ENCODE measurements around the gene ANTXRL. TPM values are rescaled to one million over a fixed set of nuclear protein-coding genes. Genes with fewer than 3 reads are reported as not detected.
"Not testable (repeated sequence)": the region's sequence is repeated elsewhere in the genome, so short reads cannot be mapped to it uniquely, and the experiment has no call there.

Gene ANTXRL
- total and polyA plus RNA-seq, 12 donors: 0.22 to 6.3 (median 0.49) TPM; not detected in 7

GRCh38 chr10:46292573-46293023 lies 5.8 kb downstream of the ANTXRL start:
- peaks cover 0 to 13% (median 0%) of the 10 kb centered on the region in 9 donors for H3K4me1 ChIP-seq

GRCh38 chr10:46293228-46293627 lies 6.4 kb downstream of the ANTXRL start:
- Histone ChIP-seq H3K4me3 (no peak overlapping the region), H3K36me3 (no peaks in the 10 kb centered on the region), H3K27ac (no peak overlapping the region), H3K9me3 (no peaks in the 10 kb centered on the region), H3K27me3 (peaks cover 0 to 4% (median 0%) of the 10 kb centered on the region in 7 donors), H3K4me1 (peaks cover 0 to 13% (median 0%) of the 10 kb centered on the region in 9 donors)
- DNase-seq (no peak), ATAC-seq (no peak)
- TF ChIP-seq CTCF (IDR thresholded peaks at IDR 0.05): no peak
- intact Hi-C loops (cut with DNase I): no loop called here
- 73 to 81% methylated on average over 8 of the region's 8 CpGs for WGBS, 2 donors

More at GRCh38 chr10:46292573-46293023, 5.8 kb downstream of the ANTXRL start:
- TF ChIP-seq CTCF (IDR thresholded peaks at IDR 0.05): no peak
- peak in 2 of 8 donors; percentile 15 to 32 for ATAC-seq
- intact Hi-C loops (cut with DNase I): no loop called here
- Histone ChIP-seq H3K36me3 (no peaks in the 10 kb centered on the region), H3K27me3 (peaks cover 0 to 3% (median 0%) of the 10 kb centered on the region in 7 donors), H3K9me3 (no peaks in the 10 kb centered on the region), H3K4me3 (no peak overlapping the region), H3K27ac (peak overlapping the region in 2 of 10 donors; percentile 15 to 20)
- WGBS, 2 donors: 56 to 61% methylated on average over 6 of the region's 6 CpGs
- DNase-seq: no peak

DNA sequence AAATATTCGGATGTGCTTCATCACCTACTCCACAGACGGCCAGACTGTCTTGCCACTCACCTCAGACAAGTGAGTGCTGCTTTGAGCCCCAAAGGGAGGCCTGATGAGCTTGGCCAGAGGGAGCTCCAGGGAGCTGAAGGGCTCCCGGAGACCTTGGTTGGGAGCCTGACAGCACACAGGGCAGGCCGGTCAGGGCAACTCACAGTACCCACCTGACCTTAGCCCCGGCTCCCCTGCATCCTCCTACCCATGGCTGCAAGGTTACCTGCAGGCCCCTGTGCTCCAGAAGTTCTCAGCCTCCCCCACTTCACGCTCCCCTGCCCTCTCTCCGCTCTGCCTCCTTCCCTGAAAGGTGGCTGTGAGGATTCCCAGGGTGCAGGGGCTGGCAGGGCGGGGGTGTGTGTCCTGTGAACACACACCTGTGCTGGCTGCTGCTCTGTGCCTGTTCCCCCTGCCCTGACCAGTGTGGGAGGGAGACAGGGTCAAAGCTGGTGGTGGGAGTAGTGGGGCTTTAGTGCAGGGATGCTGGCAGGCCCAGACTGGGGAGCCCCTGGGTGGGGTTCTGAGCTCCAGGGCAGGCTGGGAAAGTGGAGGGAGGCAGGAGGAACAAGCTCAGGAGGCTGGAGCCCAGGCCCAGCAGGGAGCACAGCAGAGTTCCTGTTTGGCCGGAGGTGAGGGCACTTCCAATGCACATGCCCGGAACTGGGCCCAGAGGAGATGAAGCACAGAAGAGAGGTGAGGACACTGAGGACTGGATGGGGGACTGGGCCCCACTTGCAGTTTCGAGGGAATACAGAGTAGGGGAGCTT lies 7.2 kb downstream of the ANTXRL start:
- no peaks in the 10 kb centered on the region for H3K9me3 ChIP-seq
- ATAC-seq: no peak
- intact Hi-C loops (cut with DNase I): no loop called here
- no peak for DNase-seq
- peak in 2 of 9 donors; percentile 6 to 12 for TF ChIP-seq CTCF (IDR thresholded peaks at IDR 0.05)
- H3K27ac ChIP-seq: no peak overlapping the region
- H3K27me3 ChIP-seq: peaks cover 0 to 4% (median 0%) of the 10 kb centered on the region in 7 donors
- peaks cover 0 to 13% (median 0%) of the 10 kb centered on the region in 9 donors for H3K4me1 ChIP-seq
- H3K4me3 ChIP-seq: no peak overlapping the region
- 92 to 95% methylated on average over 11 of the region's 11 CpGs for WGBS, 2 donors
- no peaks in the 10 kb centered on the region for H3K36me3 ChIP-seq

- peaks cover 0 to 13% (median 0%) of the 10 kb centered on the region in 9 donors for H3K4me1 ChIP-seq
- ATAC-seq (peak in 1 of 8 donors; percentile 17), DNase-seq (no peak)
- H3K36me3 ChIP-seq: no peaks in the 10 kb centered on the region
- 91 to 94% methylated on average over 8 of the region's 8 CpGs for WGBS, 2 donors
- no peak overlapping the region for H3K4me3 ChIP-seq
- H3K27me3 ChIP-seq: peaks cover 0 to 4% (median 0%) of the 10 kb centered on the region in 7 donors
- TF ChIP-seq CTCF (IDR thresholded peaks at IDR 0.05): no peak
- H3K9me3 ChIP-seq: no peaks in the 10 kb centered on the region
- intact Hi-C loops (cut with DNase I): no loop called here
- H3K27ac ChIP-seq: no peak overlapping the region
Observed at GRCh38 chr10:46294641-46295220, 7.9 kb downstream of the ANTXRL start.

GRCh38 chr10:46295350-46296010 lies 8.7 kb downstream of the ANTXRL start:
- H3K4me1 ChIP-seq: peaks cover 0 to 13% (median 0%) of the 10 kb centered on the region in 9 donors
- H3K27ac ChIP-seq; H3K36me3 ChIP-seq; ATAC-seq; H3K4me3 ChIP-seq; H3K27me3 ChIP-seq; H3K9me3 ChIP-seq; intact Hi-C loops (cut with DNase I); DNase-seq: not testable (repeated sequence)
- WGBS, 2 donors: 79 to 83% methylated on average over 3 of the region's 3 CpGs

GRCh38 chr10:46296086-46296485 lies 9.3 kb downstream of the ANTXRL start:
- H3K9me3 ChIP-seq; H3K27ac ChIP-seq; ATAC-seq; H3K27me3 ChIP-seq; DNase-seq; H3K4me3 ChIP-seq; intact Hi-C loops (cut with DNase I); H3K36me3 ChIP-seq: not testable (repeated sequence)
- peaks cover 0 to 13% (median 0%) of the 10 kb centered on the region in 9 donors for H3K4me1 ChIP-seq
- 79% methylated on average over 4 of the region's 4 CpGs for WGBS, 2 donors

Data from heart right ventricle (tissue), 16 donors.